Activated CD8-positive, alpha-beta T cell treated with anti-CD3 and anti-CD28 coated beads for 36 hours (primary cell): Measurements from ENCODE around the gene ANXA3. TPM values are rescaled to one million over a fixed set of nuclear protein-coding genes. Genes with fewer than 3 reads are reported as not detected.

Experiments
- ATAC-seq: fragments of 200-7000 bp; cut with Tn5 transposase; one replicate; pipeline ENCODE4 v1.10.0; 2021; ENCODE audit warnings: mild to moderate bottlenecking, moderate library complexity
- CTCF ChIA-PET: fragments of 350-600 bp; sonication (Branson Sonifier 250); formaldehyde crosslinking; loops from one replicate; lab custom pipeline; 2021; ENCODE audit warnings: antibody characterized with exemption; lab: Charles Lee
- POLR2A ChIA-PET: fragments of 350-600 bp; sonication (Branson Sonifier 250); formaldehyde crosslinking; loops from one replicate; lab custom pipeline; 2021; ENCODE audit warnings: antibody characterized with exemption; lab: Charles Lee
- DNase-seq: peaks from one replicate; pipeline ENCODE4 v3.0.0-alpha.2; 2020
- H3K27ac Mint-ChIP-seq: one replicate; pipeline ENCODE4 v1.8.0; 2021; ENCODE audit warnings: mild to moderate bottlenecking, mixed read lengths
- H3K27me3 Mint-ChIP-seq: one replicate; pipeline ENCODE4 v1.8.0; 2021; ENCODE audit warnings: mixed read lengths
- H3K36me3 Mint-ChIP-seq: one replicate; pipeline ENCODE4 v1.8.0; 2021; ENCODE audit warnings: low read depth, mixed read lengths
- H3K4me1 Mint-ChIP-seq: one replicate; pipeline ENCODE4 v1.8.0; 2021; ENCODE audit warnings: low read depth, mixed read lengths
- H3K4me3 Mint-ChIP-seq: one replicate; pipeline ENCODE4 v1.8.0; 2021; ENCODE audit warnings: mild to moderate bottlenecking, moderate library complexity, mixed read lengths
- H3K9me3 Mint-ChIP-seq: one replicate; pipeline ENCODE4 v1.8.0; 2021; ENCODE audit warnings: mixed read lengths
- intact Hi-C: fragments of 100-400 bp; cut with micrococcal nuclease; formaldehyde crosslinking; loops from one replicate; pipeline ENCODE4 v1.10.0; 2022
- total RNA-seq, 2 experiments: library from RNA; stranded (reverse); gene quantifications; one replicate each; pipeline ENCODE4 v1.2.3, GENCODE V29; 2021
- TF ChIP-seq, protein P1 (sequence below): fragments of 200-600 bp; IDR thresholded peaks from one replicate; pipeline ENCODE4 v1.8.0; 2022; ENCODE audit warnings: antibody characterized with exemption, mild to moderate bottlenecking

ANXA3 gene
- total RNA-seq, 2 experiments from 2014 or later = 0.63 to 0.90 TPM

DNA sequence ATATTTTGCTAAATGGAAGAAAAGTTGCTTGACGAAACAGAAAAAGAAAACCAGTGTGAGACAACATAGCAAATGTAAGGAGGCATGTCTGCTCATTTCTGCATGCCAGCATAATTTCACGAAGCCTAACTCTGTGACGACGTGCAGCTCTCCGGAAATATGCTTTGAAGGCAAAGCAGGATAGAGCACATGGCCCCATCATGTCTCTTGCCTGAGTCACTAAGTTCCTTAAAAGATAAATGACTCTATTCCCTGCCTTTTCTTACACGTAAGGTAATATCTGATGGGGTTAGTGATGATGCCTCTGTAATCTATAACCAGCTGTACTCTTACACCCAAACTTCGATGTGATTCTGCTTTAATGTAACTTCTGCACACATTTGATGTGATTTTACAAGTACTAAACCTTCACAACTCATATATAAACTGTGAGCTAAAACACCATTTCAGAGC is 64.5 kb downstream of the ANXA3 start:
- Mint-ChIP-seq H3K27me3 (no peaks in the 10 kb centered on the region), H3K36me3 (no peaks in the 10 kb centered on the region), H3K27ac (no peak overlapping the region), H3K4me3 (no peak overlapping the region), H3K4me1 (peaks cover 31% of the 10 kb centered on the region), H3K9me3 (no peaks in the 10 kb centered on the region)
- ChIA-PET CTCF (interaction anchor here (1.0 kb wide), 1 partner anchor 24 kb away, joined by 4 read pairs; no protein-coding TSS in a partner anchor), POLR2A (interaction anchor here (0.7 kb wide), 1 partner anchor 1650 kb away, joined by 3 read pairs; the partner anchor contains the start of gene FGF5)
- DNase-seq (no peak), ATAC-seq (no peak)
- intact Hi-C loops = no loop called here
- TF ChIP-seq, protein P1, sequence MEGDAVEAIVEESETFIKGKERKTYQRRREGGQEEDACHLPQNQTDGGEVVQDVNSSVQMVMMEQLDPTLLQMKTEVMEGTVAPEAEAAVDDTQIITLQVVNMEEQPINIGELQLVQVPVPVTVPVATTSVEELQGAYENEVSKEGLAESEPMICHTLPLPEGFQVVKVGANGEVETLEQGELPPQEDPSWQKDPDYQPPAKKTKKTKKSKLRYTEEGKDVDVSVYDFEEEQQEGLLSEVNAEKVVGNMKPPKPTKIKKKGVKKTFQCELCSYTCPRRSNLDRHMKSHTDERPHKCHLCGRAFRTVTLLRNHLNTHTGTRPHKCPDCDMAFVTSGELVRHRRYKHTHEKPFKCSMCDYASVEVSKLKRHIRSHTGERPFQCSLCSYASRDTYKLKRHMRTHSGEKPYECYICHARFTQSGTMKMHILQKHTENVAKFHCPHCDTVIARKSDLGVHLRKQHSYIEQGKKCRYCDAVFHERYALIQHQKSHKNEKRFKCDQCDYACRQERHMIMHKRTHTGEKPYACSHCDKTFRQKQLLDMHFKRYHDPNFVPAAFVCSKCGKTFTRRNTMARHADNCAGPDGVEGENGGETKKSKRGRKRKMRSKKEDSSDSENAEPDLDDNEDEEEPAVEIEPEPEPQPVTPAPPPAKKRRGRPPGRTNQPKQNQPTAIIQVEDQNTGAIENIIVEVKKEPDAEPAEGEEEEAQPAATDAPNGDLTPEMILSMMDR = no peak

DNA sequence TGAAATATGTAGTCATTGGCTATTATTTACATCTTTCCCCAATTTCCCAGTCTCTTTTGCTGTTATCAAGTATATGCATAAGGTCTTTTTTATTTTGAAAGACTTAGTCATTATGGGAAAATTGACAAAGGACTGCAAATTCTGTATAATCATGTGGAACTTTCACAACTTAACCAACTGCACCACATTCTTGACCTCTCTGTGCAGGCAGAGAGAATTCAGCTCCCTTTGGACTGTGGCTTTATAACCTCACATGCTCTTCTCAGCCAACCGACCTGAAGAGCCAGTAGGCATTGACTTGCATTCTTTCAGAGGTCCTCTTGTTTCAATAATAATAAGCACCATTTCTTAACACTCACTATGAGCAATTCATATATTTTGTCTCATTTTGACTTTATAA is 66.9 kb downstream of the ANXA3 start:
- TF ChIP-seq, protein P1 = no peak
- Mint-ChIP-seq H3K4me3 (no peak overlapping the region), H3K36me3 (no peaks in the 10 kb centered on the region), H3K9me3 (no peaks in the 10 kb centered on the region), H3K27me3 (no peaks in the 10 kb centered on the region), H3K27ac (no peak overlapping the region), H3K4me1 (peaks cover 10% of the 10 kb centered on the region)
- POLR2A ChIA-PET = interaction anchor here (0.9 to 1.1 kb wide), 2 partner anchors 17 to 308 kb away, joined by 3 read pairs; no protein-coding TSS in a partner anchor
- CTCF ChIA-PET = interaction anchor here (0.9 kb wide), 1 partner anchor 240 kb away, joined by 3 read pairs; no protein-coding TSS in a partner anchor
- DNase-seq (no peak), ATAC-seq (no peak)
- intact Hi-C loops = no loop called here

DNA sequence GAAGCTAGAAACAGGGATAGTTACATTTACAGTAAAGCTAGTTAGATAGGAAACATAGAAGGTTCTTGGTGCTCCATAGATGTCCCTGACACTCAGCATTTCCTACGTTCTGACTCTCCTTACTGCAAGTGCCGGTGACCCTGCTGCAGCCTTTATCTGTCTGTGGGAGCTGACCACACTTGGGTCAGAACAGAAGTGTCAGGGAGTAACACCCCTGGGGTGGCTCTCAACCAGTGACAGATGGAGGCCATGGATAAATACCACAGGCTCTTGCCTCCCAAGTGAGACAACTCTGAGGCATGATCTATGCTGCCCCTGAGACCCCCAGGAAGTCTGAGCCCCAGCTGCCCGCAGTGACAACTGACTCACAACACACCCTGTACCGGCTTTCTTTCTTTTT is 69.8 kb downstream of the ANXA3 start:
- ChIA-PET POLR2A (no interaction called here), CTCF (no interaction called here)
- intact Hi-C loops = no loop called here
- Mint-ChIP-seq H3K4me1 (no peaks in the 10 kb centered on the region), H3K9me3 (no peaks in the 10 kb centered on the region), H3K27me3 (no peaks in the 10 kb centered on the region), H3K27ac (no peak overlapping the region), H3K4me3 (no peak overlapping the region), H3K36me3 (no peaks in the 10 kb centered on the region)
- TF ChIP-seq, protein P1 = no peak
- DNase-seq (no peak), ATAC-seq (no peak)

DNA sequence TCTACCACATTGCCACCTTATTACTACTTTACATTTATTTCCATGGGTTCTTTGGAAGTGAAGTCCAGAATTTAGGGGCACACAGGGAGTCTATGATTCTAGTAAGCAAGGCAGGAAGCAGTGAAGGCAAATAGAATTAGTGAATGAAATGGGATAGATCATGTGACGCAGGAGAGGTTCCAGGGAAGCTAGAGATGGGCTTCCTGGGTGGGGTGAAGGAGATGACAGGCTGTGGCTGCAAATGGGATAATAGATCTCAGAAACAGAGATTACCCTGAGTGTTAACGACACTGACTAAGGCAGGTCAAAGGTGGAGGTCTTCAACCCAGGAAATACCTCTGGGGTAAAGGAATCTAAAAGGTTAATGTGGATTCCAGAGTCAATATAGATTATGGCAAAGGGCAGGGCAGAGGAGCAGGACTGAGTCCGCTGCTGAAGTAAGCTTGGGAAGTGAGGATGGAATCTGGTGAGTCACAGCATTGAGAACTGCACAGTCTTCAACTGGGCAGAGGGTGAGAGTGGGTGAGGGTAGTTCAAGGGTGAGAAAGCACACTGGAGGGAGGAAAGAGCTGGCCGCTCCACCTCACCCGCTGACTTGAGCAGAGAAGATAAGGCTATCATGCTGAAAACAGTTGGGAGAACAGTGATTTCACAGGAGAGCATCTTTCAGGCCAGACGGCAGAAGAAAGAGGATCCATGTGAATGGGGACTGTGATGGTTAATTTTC is 70.8 kb downstream of the ANXA3 start:
- intact Hi-C loops = no loop called here
- no peaks in the 10 kb centered on the region for H3K36me3 Mint-ChIP-seq
- no peaks in the 10 kb centered on the region for H3K9me3 Mint-ChIP-seq
- H3K4me3 Mint-ChIP-seq = no peak overlapping the region
- no peak overlapping the region for H3K27ac Mint-ChIP-seq
- TF ChIP-seq, protein P1 = no peak
- POLR2A ChIA-PET = interaction anchor here (0.6 kb wide), 1 partner anchor 16 kb away, joined by 3 read pairs; no protein-coding TSS in a partner anchor
- no peak for DNase-seq
- ATAC-seq = no peak
- CTCF ChIA-PET = no interaction called here
- no peaks in the 10 kb centered on the region for H3K4me1 Mint-ChIP-seq
- H3K27me3 Mint-ChIP-seq = no peaks in the 10 kb centered on the region

DNA sequence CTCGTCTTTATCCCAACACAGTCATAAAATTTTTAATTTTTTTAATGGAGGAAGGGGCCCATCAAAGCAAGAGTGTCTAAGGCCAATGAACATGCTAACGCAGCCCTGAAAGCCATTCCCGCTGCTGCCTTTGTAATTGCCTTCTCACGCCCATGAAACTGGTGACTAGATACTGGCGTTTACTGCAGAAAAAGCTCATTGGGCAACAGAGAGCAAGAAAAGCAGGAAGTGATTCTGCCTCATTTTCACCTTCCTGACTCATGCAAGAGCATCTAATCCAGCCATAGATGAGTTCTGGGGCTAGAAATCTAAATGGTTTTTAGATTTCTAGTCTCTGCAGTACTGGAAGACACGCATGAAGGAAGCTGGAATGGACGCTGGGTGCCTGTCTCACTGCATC is 72.5 kb downstream of the ANXA3 start:
- no peak overlapping the region for H3K4me3 Mint-ChIP-seq
- POLR2A ChIA-PET = no interaction called here
- H3K36me3 Mint-ChIP-seq = no peaks in the 10 kb centered on the region
- TF ChIP-seq, protein P1 = no peak
- ATAC-seq = no peak
- DNase-seq = no peak
- no peak overlapping the region for H3K27ac Mint-ChIP-seq
- H3K9me3 Mint-ChIP-seq = no peaks in the 10 kb centered on the region
- no peaks in the 10 kb centered on the region for H3K27me3 Mint-ChIP-seq
- CTCF ChIA-PET = interaction anchor here (0.6 to 1.2 kb wide), 2 partner anchors 18 to 231 kb away, joined by 3 read pairs; no protein-coding TSS in a partner anchor
- peaks cover 2% of the 10 kb centered on the region for H3K4me1 Mint-ChIP-seq
- intact Hi-C loops = no loop called here
